DND-41 (cell line): ENCODE data around the gene TTC23L.

Experiments used
- ATAC-seq: fragments of 200-7000 bp; cut with Tn5 transposase; 3 replicates; pipeline ENCODE4 v1.9.1; 2021; ENCODE audit warnings: low read depth; ENCODE audit not compliant: insufficient read depth
- DNase-seq: peaks from one replicate; pipeline ENCODE4 v3.0.0-alpha.2; 2020
- H2AFZ ChIP-seq: 2 replicates; pipeline ENCODE4 v1.6.0; 2012; ENCODE audit warnings: low read depth, low read length
- H3K27ac ChIP-seq: 2 replicates; pipeline ENCODE4 v1.5.1; 2012; ENCODE audit warnings: low read length, inconsistent platforms
- H3K27me3 ChIP-seq: fragments of 200-600 bp; sonication (generic); 2 replicates; pipeline ENCODE4 v1.6.0; 2012; ENCODE audit warnings: low read length, mild to moderate bottlenecking, inconsistent platforms; ENCODE audit not compliant: insufficient read depth, poor library complexity
- H3K36me3 ChIP-seq: 2 replicates; pipeline ENCODE4 v1.5.1; 2012; ENCODE audit warnings: low read length, inconsistent platforms; ENCODE audit not compliant: insufficient read depth
- H3K4me1 ChIP-seq: 2 replicates; pipeline ENCODE4 v1.5.1; 2012; ENCODE audit warnings: mild to moderate bottlenecking, low read length; ENCODE audit not compliant: insufficient read depth
- H3K4me2 ChIP-seq: 2 replicates; pipeline ENCODE4 v1.6.0; 2012; ENCODE audit warnings: mild to moderate bottlenecking, moderate library complexity, low read length, inconsistent platforms; ENCODE audit not compliant: insufficient read depth
- H3K4me3 ChIP-seq, 2 experiments: fragments of 200-600 bp in 1 of 2; shearing (Covaris generic) in 1 of 2; 2 replicates each; pipeline ENCODE4 v1.5.1; 2012 to 2016; ENCODE audit warnings: inconsistent platforms in 2 of 2, low read length in 2 of 2, mild to moderate bottlenecking in 2 of 2, low read depth in 1 of 2, moderate library complexity in 1 of 2
- H3K79me2 ChIP-seq: 2 replicates; pipeline ENCODE4 v1.6.0; 2012; ENCODE audit warnings: low read length, inconsistent platforms; ENCODE audit not compliant: insufficient read depth
- H3K9ac ChIP-seq: 2 replicates; pipeline ENCODE4 v1.6.0; 2012; ENCODE audit warnings: low read depth, mild to moderate bottlenecking, inconsistent platforms, low read length, moderate library complexity
- H3K9me3 ChIP-seq: 2 replicates; pipeline ENCODE4 v1.5.1; 2012; ENCODE audit warnings: low read length, moderate library complexity, mild to moderate bottlenecking, inconsistent platforms; ENCODE audit not compliant: insufficient read depth, severe bottlenecking
- H4K20me1 ChIP-seq: 2 replicates; pipeline ENCODE4 v1.6.0; 2012; ENCODE audit warnings: low read length; ENCODE audit not compliant: insufficient read depth
- EZH2 ChIP-seq: IDR thresholded peaks from 3 replicates; pipeline ENCODE4 v1.6.1; 2012; ENCODE audit warnings: borderline replicate concordance, low read depth, mild to moderate bottlenecking, moderate library complexity, low read length, inconsistent platforms; ENCODE audit not compliant: severe bottlenecking
- TF ChIP-seq, protein P1 (sequence below): IDR thresholded peaks from 2 replicates; pipeline ENCODE4 v1.5.1; 2012; ENCODE audit warnings: borderline replicate concordance, low read length, moderate library complexity, mild to moderate bottlenecking; ENCODE audit not compliant: poor library complexity, severe bottlenecking; ENCODE audit errors: extremely low read depth

TTC23L gene

GRCh38 chr5:34892414-34892813, 53.5 kb downstream of the TTC23L start:
- no peak overlapping the region for H3K4me3 ChIP-seq
- no peaks in the 10 kb centered on the region for H3K79me2 ChIP-seq
- H3K4me2 ChIP-seq = no peak overlapping the region
- H4K20me1 ChIP-seq = no peaks in the 10 kb centered on the region
- H3K9ac ChIP-seq = no peak overlapping the region
- H3K36me3 ChIP-seq = no peaks in the 10 kb centered on the region
- TF ChIP-seq EZH2 = no peak
- TF ChIP-seq, protein P1, sequence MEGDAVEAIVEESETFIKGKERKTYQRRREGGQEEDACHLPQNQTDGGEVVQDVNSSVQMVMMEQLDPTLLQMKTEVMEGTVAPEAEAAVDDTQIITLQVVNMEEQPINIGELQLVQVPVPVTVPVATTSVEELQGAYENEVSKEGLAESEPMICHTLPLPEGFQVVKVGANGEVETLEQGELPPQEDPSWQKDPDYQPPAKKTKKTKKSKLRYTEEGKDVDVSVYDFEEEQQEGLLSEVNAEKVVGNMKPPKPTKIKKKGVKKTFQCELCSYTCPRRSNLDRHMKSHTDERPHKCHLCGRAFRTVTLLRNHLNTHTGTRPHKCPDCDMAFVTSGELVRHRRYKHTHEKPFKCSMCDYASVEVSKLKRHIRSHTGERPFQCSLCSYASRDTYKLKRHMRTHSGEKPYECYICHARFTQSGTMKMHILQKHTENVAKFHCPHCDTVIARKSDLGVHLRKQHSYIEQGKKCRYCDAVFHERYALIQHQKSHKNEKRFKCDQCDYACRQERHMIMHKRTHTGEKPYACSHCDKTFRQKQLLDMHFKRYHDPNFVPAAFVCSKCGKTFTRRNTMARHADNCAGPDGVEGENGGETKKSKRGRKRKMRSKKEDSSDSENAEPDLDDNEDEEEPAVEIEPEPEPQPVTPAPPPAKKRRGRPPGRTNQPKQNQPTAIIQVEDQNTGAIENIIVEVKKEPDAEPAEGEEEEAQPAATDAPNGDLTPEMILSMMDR = no peak
- H3K27ac ChIP-seq = no peak overlapping the region
- H2AFZ ChIP-seq = no peak overlapping the region
- no peak for ATAC-seq
- H3K4me1 ChIP-seq = no peaks in the 10 kb centered on the region
- H3K27me3 ChIP-seq = no peaks in the 10 kb centered on the region
- H3K9me3 ChIP-seq = no peaks in the 10 kb centered on the region
- DNase-seq = no peak

DNA sequence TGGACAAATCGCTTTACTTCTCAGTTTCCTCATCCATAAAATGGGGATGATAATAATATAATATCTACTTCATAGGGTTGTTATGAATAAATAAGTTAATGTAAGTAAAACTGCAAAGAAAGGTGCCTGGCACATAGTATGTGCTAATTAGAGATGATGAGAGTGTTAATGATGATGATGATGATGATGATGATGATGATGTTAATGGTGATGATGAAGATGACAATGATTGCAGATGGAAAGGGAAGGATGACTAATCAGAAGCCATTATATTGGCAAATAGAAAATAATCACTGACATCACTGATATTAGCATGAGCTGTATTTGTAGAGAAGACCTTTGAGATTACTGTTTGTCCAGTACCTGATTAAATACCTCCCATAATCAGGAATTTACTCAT, 55.8 kb downstream of the TTC23L start:
- ATAC-seq (no peak), DNase-seq (no peak)
- Histone ChIP-seq H3K27me3 (no peaks in the 10 kb centered on the region), H3K4me3 (no peak overlapping the region), H3K4me1 (no peaks in the 10 kb centered on the region), H3K9me3 (no peaks in the 10 kb centered on the region), H3K79me2 (no peaks in the 10 kb centered on the region), H3K27ac (no peak overlapping the region), H4K20me1 (no peaks in the 10 kb centered on the region), H2AFZ (no peak overlapping the region), H3K36me3 (no peaks in the 10 kb centered on the region), H3K9ac (no peak overlapping the region), H3K4me2 (no peak overlapping the region)
- TF ChIP-seq EZH2 = no peak
- TF ChIP-seq, protein P1 = no peak

- Histone ChIP-seq H2AFZ (no peak overlapping the region), H3K79me2 (no peaks in the 10 kb centered on the region), H3K36me3 (no peaks in the 10 kb centered on the region), H3K27me3 (no peaks in the 10 kb centered on the region), H3K9ac (no peak overlapping the region), H3K9me3 (no peaks in the 10 kb centered on the region), H3K4me3 (no peak overlapping the region), H3K4me2 (no peak overlapping the region), H3K27ac (no peak overlapping the region), H3K4me1 (no peaks in the 10 kb centered on the region), H4K20me1 (no peaks in the 10 kb centered on the region)
- TF ChIP-seq, protein P1 = no peak
- TF ChIP-seq EZH2 = no peak
- ATAC-seq (no peak), DNase-seq (no peak)
These were observed 56.9 kb downstream of the TTC23L start for GRCh38 chr5:34895641-34896419.

DNA sequence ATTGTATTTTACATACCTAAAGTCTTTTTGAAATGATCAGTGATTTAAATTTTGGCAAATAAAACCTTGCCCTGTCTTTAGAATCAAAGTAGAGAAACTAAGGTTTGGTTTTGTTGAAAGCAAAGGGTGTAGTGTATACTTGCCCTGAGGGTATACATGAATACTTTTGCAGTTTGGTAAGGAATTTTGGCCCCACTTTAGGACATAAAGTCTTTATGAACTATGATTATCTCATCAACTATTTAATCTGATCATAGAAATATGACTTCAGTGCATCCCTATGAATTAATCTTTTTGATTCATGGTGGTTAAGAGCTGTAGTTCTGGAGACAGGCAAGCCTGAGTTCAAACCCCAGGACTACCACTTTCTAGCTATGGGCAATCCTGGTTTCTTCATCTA, 58.7 kb downstream of the TTC23L start:
- Histone ChIP-seq H3K36me3 (0 out of 2 replicates have a peak, but pooled peaks cover 3% of the 10 kb centered on the region), H3K4me3 (no peak overlapping the region), H3K4me1 (no peaks in the 10 kb centered on the region), H3K79me2 (no peaks in the 10 kb centered on the region), H3K4me2 (no peak overlapping the region), H3K27me3 (no peaks in the 10 kb centered on the region), H4K20me1 (no peaks in the 10 kb centered on the region), H2AFZ (no peak overlapping the region), H3K27ac (no peak overlapping the region), H3K9ac (no peak overlapping the region), H3K9me3 (no peaks in the 10 kb centered on the region)
- DNase-seq (no peak), ATAC-seq (no peak)
- TF ChIP-seq EZH2 = no peak
- TF ChIP-seq, protein P1 = no peak
